ENCODE data around the gene C19orf25. TPM values are rescaled to one million over a fixed set of nuclear protein-coding genes. Genes with fewer than 3 reads are reported as not detected.

C19orf25 gene
- total RNA-seq, 1 donor, result 37.7 TPM

DNA sequence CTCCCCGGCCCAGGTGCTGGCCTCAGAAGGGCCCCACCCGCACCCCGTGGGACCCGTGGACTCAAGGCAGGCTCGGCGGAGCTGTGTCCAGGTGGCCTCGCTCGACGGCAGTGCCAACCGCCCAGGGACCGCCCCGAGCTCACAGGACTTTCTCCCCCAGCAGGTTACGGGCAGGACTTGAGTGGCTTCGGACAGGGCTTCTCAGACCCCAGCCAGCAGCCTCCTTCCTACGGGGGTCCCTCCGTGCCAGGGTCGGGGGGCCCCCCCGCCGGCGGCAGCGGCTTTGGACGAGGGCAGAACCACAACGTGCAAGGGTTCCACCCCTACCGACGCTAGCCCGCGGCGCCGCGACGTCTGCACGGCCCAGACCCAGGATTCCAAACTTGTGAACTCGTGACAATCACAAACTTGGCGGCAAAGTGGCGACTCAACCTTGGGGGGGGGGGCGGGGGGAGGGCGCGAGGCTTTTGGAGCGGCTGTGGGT lies 44.4 kb downstream of the C19orf25 start:
- DNase-seq (ENCODE audit: low read depth in 2 of 3, low spot score in 2 of 3), result no peak

DNA sequence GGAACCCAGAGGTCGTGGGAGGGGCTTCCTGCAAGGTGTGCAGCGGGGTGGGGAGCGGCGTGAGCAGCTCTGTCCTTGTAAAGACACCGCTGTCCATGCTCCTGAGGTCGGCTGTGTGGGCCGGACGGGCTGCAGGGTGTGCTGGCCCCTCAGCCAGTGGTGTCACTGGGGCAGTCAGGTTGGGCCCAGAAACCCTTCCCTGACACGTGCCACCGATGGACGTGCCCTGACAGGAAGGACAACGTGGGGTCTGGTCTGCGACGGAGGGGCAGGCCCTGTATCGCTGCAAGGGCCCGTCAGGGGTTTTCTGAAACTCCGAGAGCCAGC lies 45.0 kb downstream of the C19orf25 start:
- DNase-seq (ENCODE audit: low read depth in 2 of 3, low spot score in 2 of 3), result no peak

DNA sequence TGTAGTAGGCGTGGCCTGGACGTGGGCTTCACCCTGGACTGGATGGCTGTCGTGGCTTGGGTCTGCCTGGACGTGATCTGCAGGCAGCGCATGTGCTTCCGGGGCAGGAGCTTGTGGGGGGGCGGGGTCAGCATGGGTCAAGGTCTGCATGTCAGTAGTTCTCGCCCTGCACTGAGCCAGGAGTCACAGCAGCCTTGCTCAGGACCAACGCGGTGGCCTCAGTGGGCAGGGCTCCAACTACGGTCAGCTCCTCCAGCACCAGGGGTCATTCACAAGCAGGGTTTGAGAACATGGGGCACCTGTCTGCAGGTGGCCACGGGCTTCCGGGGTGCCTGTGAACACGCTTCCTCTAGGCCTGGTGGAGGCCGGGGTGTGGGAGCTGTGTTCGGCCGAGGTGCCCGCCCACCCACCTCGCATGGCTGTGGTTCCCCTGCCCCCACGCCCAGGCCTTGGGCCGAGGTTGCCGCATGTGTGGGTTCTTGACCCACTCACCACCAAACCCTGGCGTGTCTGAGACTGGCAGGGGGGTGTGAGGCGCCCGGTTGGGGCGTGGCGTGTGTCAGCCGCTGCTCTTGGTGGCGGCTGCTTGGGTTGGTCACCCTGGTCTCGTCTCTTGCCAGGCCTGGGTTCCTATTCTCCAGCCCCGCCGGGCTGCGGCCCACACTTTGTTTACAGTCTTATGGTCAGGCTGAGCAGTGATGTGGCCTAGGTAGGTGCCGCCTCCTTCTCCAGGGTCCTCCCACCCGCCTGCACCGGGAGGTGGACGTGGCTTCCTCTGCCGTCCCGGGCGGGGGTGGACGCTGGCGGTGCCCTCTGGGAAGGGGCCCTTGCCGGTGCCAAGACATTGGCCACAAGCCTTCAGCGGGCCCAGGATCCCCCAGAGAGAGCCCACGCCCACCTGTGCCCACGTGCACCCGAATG lies 45.6 kb downstream of the C19orf25 start:
- no peak for DNase-seq (ENCODE audit: low read depth in 2 of 3, low spot score in 2 of 3)

DNA sequence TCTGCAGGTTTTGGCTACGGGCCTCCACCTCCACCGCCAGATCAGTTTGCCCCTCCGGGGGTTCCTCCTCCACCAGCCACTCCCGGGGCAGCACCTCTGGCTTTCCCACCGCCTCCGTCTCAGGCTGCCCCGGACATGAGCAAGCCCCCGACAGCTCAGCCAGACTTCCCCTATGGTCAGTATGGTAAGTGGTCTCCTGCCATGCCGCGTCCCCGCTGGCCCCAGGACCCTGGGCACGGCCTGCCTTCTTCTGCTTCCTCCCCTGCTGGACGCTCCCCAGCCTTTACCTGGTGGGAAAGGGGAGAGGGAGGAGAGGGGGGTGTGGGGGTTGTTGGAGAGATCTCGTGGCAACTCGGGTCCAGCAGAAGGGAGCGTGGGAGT lies 46.5 kb downstream of the C19orf25 start:
- DNase-seq (ENCODE audit: low read depth in 2 of 3, low spot score in 2 of 3), result no peak

DNA sequence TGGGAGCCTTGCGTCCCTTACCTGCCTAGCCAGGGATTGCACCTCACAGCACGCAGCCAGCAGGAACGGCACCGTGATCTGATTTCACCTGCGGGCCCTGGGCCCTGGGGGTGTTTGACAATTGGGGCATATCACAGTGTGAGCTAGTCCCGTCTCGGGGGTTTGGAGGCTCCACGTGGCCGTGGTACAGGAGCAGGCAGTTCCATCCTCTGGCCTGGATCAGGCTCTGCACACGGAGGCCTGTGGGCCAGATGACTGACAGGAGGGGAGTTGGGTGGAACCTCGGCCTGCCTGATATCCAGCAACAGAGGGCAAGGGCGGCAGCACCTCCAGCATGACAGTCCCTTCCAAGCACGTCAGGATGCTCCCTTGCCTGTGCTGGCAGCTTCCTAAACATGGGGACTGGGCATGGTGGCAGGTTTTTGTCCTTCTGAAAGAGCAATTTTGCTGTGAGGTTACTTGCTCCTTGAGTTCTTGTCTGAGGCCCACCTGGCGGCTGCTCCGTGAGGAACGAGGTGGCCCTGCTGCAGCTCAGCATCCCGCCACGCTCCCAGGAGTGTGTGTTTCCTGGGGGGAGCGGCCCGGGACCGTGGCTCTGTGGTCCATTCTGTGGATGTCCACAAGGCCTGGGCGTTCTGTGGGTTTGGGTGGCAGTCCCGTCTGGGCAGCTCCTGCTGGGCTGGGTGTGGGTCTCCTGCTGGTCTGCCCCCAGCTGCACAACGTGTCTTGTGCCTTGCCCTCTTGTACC lies 47.1 kb downstream of the C19orf25 start:
- DNase-seq (ENCODE audit: low read depth in 2 of 3, low spot score in 2 of 3), result no peak

DNA sequence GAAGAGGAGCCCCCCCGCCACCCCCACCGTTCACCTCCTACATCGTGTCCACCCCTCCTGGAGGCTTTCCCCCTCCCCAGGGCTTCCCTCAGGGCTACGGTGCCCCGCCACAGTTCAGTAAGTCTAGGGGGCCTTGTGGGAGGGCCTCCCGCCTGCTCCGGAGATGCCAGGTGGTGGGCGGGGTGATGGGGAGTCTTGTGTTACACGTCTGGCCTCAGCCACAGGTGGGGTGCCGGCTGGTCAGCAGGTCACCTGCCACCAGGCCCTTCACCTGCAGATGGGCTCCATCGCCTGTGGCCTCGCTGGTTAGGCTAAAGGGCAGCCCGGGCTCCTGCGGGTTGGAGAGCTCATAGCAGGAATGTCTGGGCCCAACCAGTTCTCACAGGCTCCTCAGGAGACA lies 48.8 kb downstream of the C19orf25 start:
- no peak for DNase-seq (ENCODE audit: low read depth in 2 of 3, low spot score in 2 of 3)

DNA sequence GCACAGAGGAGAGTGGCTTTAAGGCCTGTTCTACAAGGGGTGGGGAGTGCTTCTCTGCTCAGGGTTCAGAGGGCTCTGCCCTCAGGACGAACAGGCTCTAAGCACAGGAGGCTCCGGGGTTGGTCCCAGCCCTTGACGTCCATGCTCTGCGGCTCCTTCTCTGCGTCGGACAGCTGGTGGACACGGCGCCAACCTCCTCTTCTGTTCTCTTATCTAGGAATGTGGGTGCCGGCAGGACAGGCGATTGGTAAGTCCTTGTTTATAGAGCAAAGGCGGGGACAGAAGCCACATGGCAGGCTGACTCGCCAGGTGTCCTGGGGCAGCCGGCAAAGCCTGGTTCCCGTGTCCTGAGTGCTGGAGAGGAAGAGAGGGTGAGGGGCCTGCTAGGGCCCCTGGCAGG lies 49.3 kb downstream of the C19orf25 start:
- DNase-seq (ENCODE audit: low read depth in 2 of 3, low spot score in 2 of 3), result no peak

DNA sequence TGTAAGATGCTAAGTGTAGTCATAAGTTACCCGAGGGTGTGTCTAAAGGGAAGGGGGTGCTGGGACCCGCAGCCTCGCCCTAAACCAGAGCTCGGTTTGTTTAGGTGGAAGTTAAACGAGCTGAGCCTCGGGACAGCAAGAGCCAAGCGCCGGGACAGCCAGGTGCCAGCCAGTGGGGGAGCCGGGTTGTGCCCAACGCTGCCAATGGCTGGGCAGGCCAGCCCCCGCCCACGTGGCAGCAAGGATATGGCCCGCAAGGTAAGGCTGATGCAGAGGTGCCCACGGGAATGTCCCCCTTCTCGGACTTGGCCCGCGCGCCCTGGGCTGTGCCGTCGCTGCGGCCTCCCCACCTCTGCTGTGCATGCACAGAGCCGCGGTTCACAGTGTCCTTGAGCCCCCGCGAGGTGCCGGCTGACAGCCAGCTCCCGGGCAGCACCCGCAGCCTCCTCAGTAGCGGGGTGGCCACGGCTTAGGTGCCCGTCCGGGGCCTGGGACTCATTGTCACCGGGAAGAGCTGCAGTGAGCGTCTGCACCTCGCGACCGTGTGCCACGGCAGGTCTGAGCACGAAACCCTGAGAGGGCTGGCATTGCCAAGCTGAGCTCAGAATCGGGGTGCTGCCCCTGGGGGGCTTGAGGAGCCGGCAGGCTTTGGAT lies 50.1 kb downstream of the C19orf25 start:
- DNase-seq (ENCODE audit: low read depth in 2 of 3, low spot score in 2 of 3), result no peak

DNA sequence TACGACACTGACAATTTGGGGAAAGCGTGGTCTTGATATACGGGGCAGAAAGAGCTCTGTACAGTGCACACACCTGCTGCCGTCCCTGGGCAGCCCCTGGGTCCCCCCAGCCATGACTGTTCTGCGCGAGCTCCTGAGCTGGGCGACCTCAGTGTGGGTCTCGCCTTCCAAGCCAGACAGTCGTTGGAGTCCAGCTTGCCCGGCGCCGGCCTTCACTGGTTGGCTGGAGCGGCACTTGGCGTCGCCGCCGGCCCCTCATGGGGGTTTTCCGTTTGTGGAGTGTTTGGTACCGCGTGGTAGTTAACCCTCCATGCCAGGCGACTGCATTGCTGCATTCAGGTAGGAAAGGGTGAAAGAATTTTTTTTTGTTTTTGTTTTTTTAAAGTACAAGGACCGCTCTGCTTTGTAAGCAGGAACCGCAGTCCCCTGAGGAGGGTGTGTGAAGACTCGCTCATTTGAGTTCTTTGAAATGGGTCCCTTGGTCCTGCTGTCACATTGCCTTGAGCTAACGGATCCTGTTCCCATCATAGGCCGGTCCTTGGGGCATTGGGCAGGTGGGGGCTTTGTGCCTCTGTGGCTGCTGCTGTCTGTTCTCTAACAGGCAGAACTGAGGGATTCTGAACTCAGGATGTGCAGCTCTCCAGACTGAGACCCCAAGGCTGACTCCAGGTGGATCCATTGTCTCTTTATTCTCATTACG lies 51.6 kb downstream of the C19orf25 start:
- no peak for DNase-seq (ENCODE audit: low read depth in 2 of 3, low spot score in 2 of 3)

DNA sequence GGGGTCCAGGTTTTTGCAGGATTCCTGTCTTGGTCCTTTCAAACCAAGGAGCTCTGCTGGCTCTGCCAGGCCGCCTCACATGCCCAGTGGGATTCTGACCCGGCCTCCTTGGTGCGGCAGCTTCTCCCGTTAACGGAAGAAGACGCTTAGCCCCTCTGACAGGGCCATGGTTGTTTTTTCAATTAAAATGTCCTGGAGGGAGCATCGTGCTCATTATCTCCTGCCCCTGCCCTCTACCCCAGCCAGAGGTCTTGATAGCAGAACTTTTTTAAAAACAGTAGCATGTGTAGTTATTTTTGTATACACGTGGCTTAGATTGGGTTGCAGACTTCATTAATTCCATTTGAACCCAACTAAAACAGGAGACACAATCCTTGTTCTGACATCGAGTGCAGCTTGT lies 52.3 kb downstream of the C19orf25 start:
- no peak for DNase-seq (ENCODE audit: low read depth in 2 of 3, low spot score in 2 of 3)

DNA sequence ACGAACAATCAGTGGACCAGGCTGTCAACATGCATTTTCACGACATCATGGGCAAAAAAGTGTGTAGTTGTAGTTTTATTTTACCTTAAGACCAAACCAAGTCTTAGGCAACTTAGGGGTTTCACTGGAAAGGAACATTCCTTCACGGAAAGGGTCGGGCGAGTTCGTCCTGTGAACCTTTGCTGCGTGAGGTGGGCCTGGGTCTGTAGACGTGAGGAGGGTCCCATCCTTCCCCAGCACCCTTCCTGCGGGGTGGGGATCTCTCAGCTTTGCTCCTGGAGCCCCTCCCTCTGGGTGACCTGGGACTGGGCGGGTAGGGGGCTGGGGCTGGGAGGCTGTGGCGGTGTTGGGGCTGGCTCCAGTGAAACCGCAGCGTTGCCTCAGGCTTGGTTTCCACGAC lies 53.1 kb downstream of the C19orf25 start:
- DNase-seq (ENCODE audit: low read depth in 2 of 3, low spot score in 2 of 3), result no peak

DNA sequence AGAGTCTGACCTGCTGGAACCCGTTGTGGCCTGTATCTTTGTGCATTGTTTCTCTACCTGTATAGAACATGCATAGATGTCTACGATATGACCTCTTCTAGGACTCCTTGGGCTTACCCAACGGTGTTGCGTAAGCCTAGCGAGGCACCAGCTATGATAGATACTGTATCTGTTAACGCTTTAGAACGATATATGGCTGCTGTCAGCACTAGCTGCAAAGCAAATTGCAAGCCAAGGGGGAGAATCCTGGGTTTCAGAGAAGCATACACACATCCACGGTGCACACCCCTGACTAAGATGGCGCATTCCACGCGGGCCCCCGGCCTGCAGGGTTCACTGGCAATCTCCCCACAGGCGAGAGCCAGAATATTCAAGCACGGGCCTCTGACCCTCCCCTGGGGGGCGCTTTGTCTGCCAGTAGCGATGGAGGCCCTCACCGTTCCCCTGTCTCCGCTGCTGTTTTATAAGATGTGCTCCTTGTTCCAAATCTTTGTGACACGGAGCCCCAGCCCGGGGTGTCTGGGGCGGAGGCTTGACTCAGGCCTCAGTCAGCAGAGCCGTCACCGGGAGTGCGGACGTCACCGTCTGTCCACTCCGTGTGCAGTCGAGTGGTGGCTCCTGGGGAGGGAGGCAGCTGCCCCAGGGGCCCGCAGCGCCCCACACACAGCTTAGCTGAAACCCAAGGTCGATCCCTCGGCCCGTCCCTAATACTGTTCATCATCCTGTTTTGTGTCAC lies 53.7 kb downstream of the C19orf25 start:
- no peak for DNase-seq (ENCODE audit: low read depth in 2 of 3, low spot score in 2 of 3)

DNA sequence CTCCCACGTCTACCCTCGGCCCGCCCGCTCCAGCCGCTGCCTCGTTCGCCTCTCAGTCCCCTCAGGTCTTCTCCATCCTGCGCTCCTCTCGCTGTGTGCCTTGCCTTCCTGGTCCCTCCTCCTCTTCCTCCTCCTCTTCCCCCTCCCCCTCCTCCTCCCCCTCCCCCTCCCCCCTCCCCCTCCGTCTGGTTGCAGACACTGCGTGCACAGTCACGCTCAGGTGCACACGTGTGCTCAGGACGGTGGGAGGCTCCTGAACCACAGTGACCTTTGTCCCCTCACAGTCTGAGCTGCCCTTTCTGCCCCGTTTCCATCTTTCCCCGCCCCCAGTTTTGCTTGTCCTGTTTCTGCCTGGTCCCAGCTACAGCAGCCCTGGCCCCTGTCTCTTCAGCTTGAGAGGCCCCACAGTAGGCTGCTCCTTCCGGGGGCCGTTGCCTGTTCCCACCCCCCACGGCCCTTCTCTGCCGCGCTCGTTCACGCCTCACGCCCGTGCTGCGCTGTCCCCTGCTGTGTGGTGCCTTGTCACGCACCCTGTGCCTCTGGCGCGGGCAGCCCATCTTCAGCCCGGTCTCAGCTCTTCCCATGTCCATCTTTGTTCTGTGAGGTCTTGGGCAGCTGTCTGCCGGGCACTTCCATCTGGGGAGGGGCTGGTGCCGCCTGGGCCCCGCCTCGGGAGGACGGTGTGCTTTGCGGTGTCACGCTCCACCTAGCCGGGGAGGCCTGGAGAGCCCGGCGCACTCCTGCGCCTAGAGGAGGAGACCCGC lies 54.6 kb downstream of the C19orf25 start:
- no peak for DNase-seq (ENCODE audit: low read depth in 2 of 3, low spot score in 2 of 3)

DNA sequence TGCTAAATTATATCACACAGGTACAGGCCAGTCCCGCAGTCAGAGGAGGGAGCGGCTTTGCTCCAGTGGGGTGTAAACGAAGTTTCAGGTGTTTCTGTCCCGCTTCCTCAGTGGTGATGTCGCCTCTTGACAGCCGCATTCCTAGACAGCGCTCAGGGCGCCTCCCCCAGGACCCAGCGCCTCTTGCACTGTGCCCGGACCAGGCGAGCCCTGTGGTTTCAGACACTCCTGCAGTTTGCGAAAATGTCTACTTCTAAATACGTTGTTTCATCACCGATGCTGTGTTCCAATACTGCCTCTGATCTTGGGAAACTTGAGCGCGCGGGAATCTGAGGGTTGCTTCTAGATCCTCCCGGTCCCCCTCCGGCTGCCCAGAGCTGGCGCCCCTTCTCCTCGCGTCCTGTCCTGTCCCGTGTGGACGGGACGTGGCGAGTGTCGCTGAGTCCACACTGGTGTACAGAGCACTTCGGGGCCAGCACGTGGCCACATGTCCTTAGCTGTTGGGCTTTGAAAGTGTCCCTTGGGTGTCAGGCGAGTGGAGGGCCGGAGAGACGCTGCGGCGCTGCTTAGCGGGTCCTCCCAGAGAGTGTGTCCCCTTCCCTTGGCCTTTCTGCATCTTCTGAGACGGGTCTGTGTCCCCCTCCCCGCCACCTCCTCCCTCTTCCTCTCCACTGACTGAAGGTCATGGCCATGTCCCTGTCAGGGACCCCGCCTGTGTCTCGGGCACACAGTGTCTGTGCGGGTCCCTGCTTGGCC lies 55.4 kb downstream of the C19orf25 start:
- DNase-seq (ENCODE audit: low read depth in 2 of 3, low spot score in 2 of 3), result no peak

Other genes with a start within 250 kb of the C19orf25 start
- gene CBARP, start 241.2 kb downstream of the C19orf25 start, total RNA-seq, result 0.27 TPM
- 52.2 TPM for gene ATP5F1D, start 237.5 kb downstream of the C19orf25 start, total RNA-seq
- gene MIDN, start 230.6 kb downstream of the C19orf25 start, total RNA-seq, result 64.9 TPM
- gene CIRBP, start 209.9 kb downstream of the C19orf25 start, total RNA-seq, result 220 TPM
- 30.7 TPM for gene FAM174C, start 203.7 kb downstream of the C19orf25 start, total RNA-seq
- gene EFNA2, start 193.3 kb downstream of the C19orf25 start, total RNA-seq, result not detected
- gene NDUFS7, start 95.3 kb downstream of the C19orf25 start, total RNA-seq, result 121 TPM
- 32.0 TPM for gene GAMT, start 77.7 kb downstream of the C19orf25 start, total RNA-seq
- 46.9 TPM for gene DAZAP1, start 71.6 kb downstream of the C19orf25 start, total RNA-seq
- 2,062 TPM for gene RPS15, start 40.8 kb downstream of the C19orf25 start, total RNA-seq
- gene APC2, start 29.1 kb downstream of the C19orf25 start, total RNA-seq, result 0.27 TPM
- 11.6 TPM for gene PCSK4, start 11.1 kb upstream of the C19orf25 start, total RNA-seq
- 3.2 TPM for gene REEP6, start 12.0 kb upstream of the C19orf25 start, total RNA-seq
- not detected for gene ADAMTSL5, start 33.8 kb upstream of the C19orf25 start, total RNA-seq
- not detected for gene PLK5, start 44.9 kb upstream of the C19orf25 start, total RNA-seq
- gene MEX3D, start 89.1 kb upstream of the C19orf25 start, total RNA-seq, result 4.8 TPM
- 80.2 TPM for gene MBD3, start 113.7 kb upstream of the C19orf25 start, total RNA-seq
- gene UQCR11, start 126.2 kb upstream of the C19orf25 start, total RNA-seq, result 36.9 TPM
- 151 TPM for gene TCF3, start 173.4 kb upstream of the C19orf25 start, total RNA-seq